H1 (cell line): ENCODE results near the gene RAET1E. TPM values are rescaled to one million over a fixed set of nuclear protein-coding genes. Genes with fewer than 3 reads are reported as not detected.

ENCODE experiments used
- CTCF ChIA-PET: fragments of 300-600 bp; sonication (Branson Sonifier 250); formaldehyde crosslinking; loops from one replicate; lab custom pipeline; 2021; ENCODE audit not compliant: partially characterized antibody; lab: Charles Lee
- POLR2A ChIA-PET: fragments of 300-600 bp; sonication (Branson Sonifier 250); formaldehyde crosslinking; loops from one replicate; lab custom pipeline; 2021; ENCODE audit warnings: inconsistent platforms; ENCODE audit not compliant: partially characterized antibody; lab: Charles Lee
- DNase-seq, 2 experiments: peaks; one replicate each; pipeline versions ENCODE4 v3.0.0 to v3.0.0-alpha.2; 2010 to 2022; ENCODE audit warnings: low spot score in 2 of 2, low read depth in 1 of 2, mixed read lengths in 1 of 2
- FAIRE-seq: peaks from 2 replicates; lab custom pipeline; 2011; peaks lifted over from hg19 to GRCh38; lab: Jason Lieb, UNC
- H2AFZ ChIP-seq: 2 replicates; pipeline ENCODE4 v1.8.1; 2012; ENCODE audit warnings: low read length, inconsistent platforms
- H2AK5ac ChIP-seq: 2 replicates; pipeline ENCODE4 v1.6.1; 2013; ENCODE audit warnings: low read depth, low read length
- H2BK120ac ChIP-seq: replicated peaks from 2 replicates; pipeline ENCODE3; 2013; ENCODE audit warnings: low read depth, low read length, inconsistent platforms
- H2BK12ac ChIP-seq: 2 replicates; pipeline ENCODE4 v1.6.1; 2013; ENCODE audit warnings: low read depth, low read length
- H2BK15ac ChIP-seq: 2 replicates; pipeline ENCODE4 v1.6.1; 2013; ENCODE audit warnings: low read length
- H2BK20ac ChIP-seq: 2 replicates; pipeline ENCODE4 v1.6.1; 2013; ENCODE audit warnings: low read length
- H2BK5ac ChIP-seq: 2 replicates; pipeline ENCODE4 v1.6.1; 2013; ENCODE audit warnings: low read depth, low read length
- H3K14ac ChIP-seq: 2 replicates; pipeline ENCODE4 v1.6.1; 2013; ENCODE audit warnings: inconsistent platforms; ENCODE audit not compliant: insufficient read length
- H3K18ac ChIP-seq: 2 replicates; pipeline ENCODE4 v1.6.1; 2013; ENCODE audit warnings: low read length; ENCODE audit errors: extremely low read depth
- H3K23ac ChIP-seq: 2 replicates; pipeline ENCODE4 v1.6.1; 2013; ENCODE audit warnings: inconsistent platforms; ENCODE audit not compliant: insufficient read length
- H3K23me2 ChIP-seq: 2 replicates; pipeline ENCODE4 v1.6.1; 2013; ENCODE audit warnings: low read depth, low read length
- H3K27ac ChIP-seq: 2 replicates; pipeline ENCODE4 v1.6.1; 2011; ENCODE audit warnings: low read depth, low read length, inconsistent platforms
- H3K27me3 ChIP-seq, 4 experiments: replicated peaks in 1 of 4; 1 replicate in 1 of 4; 2 replicates in 3 of 4; pipeline versions ENCODE4 v1.6.1 to v1.8.1; 2011 to 2013; ENCODE audit warnings: low read length in 3 of 4, mild to moderate bottlenecking in 3 of 4, inconsistent platforms in 2 of 4, mixed read lengths in 2 of 4, moderate library complexity in 1 of 4; ENCODE audit not compliant: control insufficient read depth in 3 of 4, insufficient read depth in 3 of 4; ENCODE audit errors: extremely low read depth in 1 of 4
- H3K36me3 ChIP-seq, 4 experiments: 2 replicates each; pipeline versions ENCODE4 v1.6.1 to v1.8.1; 2011 to 2013; ENCODE audit warnings: mild to moderate bottlenecking in 4 of 4, low read length in 3 of 4, moderate library complexity in 2 of 4, control low read depth in 1 of 4, inconsistent platforms in 1 of 4; ENCODE audit not compliant: insufficient read depth in 4 of 4, control insufficient read depth in 2 of 4
- H3K4ac ChIP-seq: replicated peaks from 2 replicates; pipeline ENCODE3; 2013; ENCODE audit warnings: low read length, low read depth, mixed read lengths, inconsistent platforms; ENCODE audit not compliant: insufficient read length
- H3K4me1 ChIP-seq, 4 experiments: replicated peaks in 1 of 4; 1 replicate in 1 of 4; 2 replicates in 3 of 4; pipeline versions ENCODE4 v1.6.1 to v1.8.1; 2011 to 2013; ENCODE audit warnings: low read length in 3 of 4, inconsistent platforms in 2 of 4, mixed read lengths in 1 of 4; ENCODE audit not compliant: insufficient read depth in 4 of 4, control insufficient read depth in 3 of 4
- H3K4me2 ChIP-seq, 2 experiments: 2 replicates each; pipeline versions ENCODE4 v1.6.1 to v1.8.1; 2011 to 2013; ENCODE audit warnings: low read depth in 2 of 2, low read length in 2 of 2, control low read depth in 1 of 2, inconsistent platforms in 1 of 2, mild to moderate bottlenecking in 1 of 2; ENCODE audit not compliant: insufficient read depth in 1 of 2
- H3K4me3 ChIP-seq, 4 experiments: fragments of 200-600, 300-600 bp in 1 of 4; sonication (generic), shearing (Covaris generic), sonication (Bioruptor Twin) in 1 of 4; 2 replicates each; pipeline versions ENCODE4 v1.5.1 to v1.8.1; 2011 to 2016; ENCODE audit warnings: low read length in 4 of 4, low read depth in 3 of 4, control low read depth in 2 of 4, inconsistent platforms in 2 of 4, mild to moderate bottlenecking in 2 of 4, mixed read lengths in 1 of 4, moderate library complexity in 1 of 4; ENCODE audit not compliant: insufficient read depth in 2 of 4; ENCODE audit errors: extremely low read depth in 1 of 4
- H3K56ac ChIP-seq: replicated peaks from 2 replicates; pipeline ENCODE3; 2013; ENCODE audit warnings: low read depth, mild to moderate bottlenecking, mixed read lengths, low read length, inconsistent platforms; ENCODE audit not compliant: insufficient read length
- H3K79me1 ChIP-seq: 2 replicates; pipeline ENCODE4 v1.6.1; 2013; ENCODE audit warnings: low read depth, low read length, control low read depth
- H3K79me2 ChIP-seq, 2 experiments: 2 replicates each; pipeline versions ENCODE4 v1.6.1 to v1.8.1; 2012 to 2013; ENCODE audit warnings: low read length in 2 of 2, mild to moderate bottlenecking in 2 of 2, inconsistent platforms in 1 of 2; ENCODE audit not compliant: insufficient read depth in 2 of 2, control insufficient read depth in 1 of 2
- H3K9ac ChIP-seq, 4 experiments: replicated peaks in 1 of 4; 1 replicate in 1 of 4; 2 replicates in 3 of 4; pipeline versions ENCODE4 v1.6.1 to v1.8.1; 2011 to 2013; ENCODE audit warnings: low read depth in 3 of 4, low read length in 3 of 4, control low read depth in 2 of 4, mild to moderate bottlenecking in 2 of 4, moderate library complexity in 2 of 4, inconsistent platforms in 1 of 4; ENCODE audit errors: extremely low read depth in 1 of 4
- H3K9me3 ChIP-seq, 2 experiments: 2 replicates each; pipeline versions ENCODE4 v1.6.1 to v1.8.1; 2012 to 2013; ENCODE audit warnings: mild to moderate bottlenecking in 2 of 2, moderate library complexity in 2 of 2, control low read depth in 1 of 2, inconsistent platforms in 1 of 2, low read depth in 1 of 2, low read length in 1 of 2, mixed read lengths in 1 of 2; ENCODE audit not compliant: insufficient read depth in 2 of 2
- H4K20me1 ChIP-seq, 2 experiments: replicated peaks in 1 of 2; 2 replicates each; pipeline versions ENCODE3 to v1.8.1; 2011 to 2013; ENCODE audit warnings: inconsistent platforms in 2 of 2, low read length in 2 of 2, mild to moderate bottlenecking in 1 of 2; ENCODE audit not compliant: insufficient read depth in 2 of 2, control insufficient read depth in 1 of 2
- H4K5ac ChIP-seq: 2 replicates; pipeline ENCODE4 v1.6.1; 2013; ENCODE audit warnings: low read length, low read depth, mixed read lengths, inconsistent platforms; ENCODE audit not compliant: insufficient read length
- H4K8ac ChIP-seq: 2 replicates; pipeline ENCODE4 v1.8.0; 2013; ENCODE audit warnings: mild to moderate bottlenecking, moderate library complexity, low read length, inconsistent platforms; ENCODE audit not compliant: insufficient read depth; ENCODE audit errors: extremely low read depth
- H4K91ac ChIP-seq: replicated peaks from 2 replicates; pipeline ENCODE3; 2013; ENCODE audit warnings: low read length, mixed read lengths, inconsistent platforms; ENCODE audit not compliant: insufficient read length
- ATF2 ChIP-seq: IDR thresholded peaks from 2 replicates; pipeline ENCODE4 v1.6.1; 2012; ENCODE audit warnings: low read length, inconsistent platforms
- GABPA ChIP-seq: IDR thresholded peaks from 2 replicates; pipeline ENCODE4 v1.6.1; 2011; ENCODE audit warnings: mild to moderate bottlenecking, low read length, moderate library complexity, borderline replicate concordance; ENCODE audit not compliant: insufficient read depth
- HDAC2 ChIP-seq, 2 experiments: fragments of 300-600 bp in 1 of 2; sonication (generic) in 1 of 2; IDR thresholded peaks; 2 replicates each; pipeline ENCODE4 v1.6.1; 2011 to 2012; ENCODE audit warnings: low read depth in 2 of 2, low read length in 2 of 2, mild to moderate bottlenecking in 2 of 2, moderate library complexity in 2 of 2, borderline replicate concordance in 1 of 2, inconsistent platforms in 1 of 2
- JUN ChIP-seq: IDR thresholded peaks from 2 replicates; pipeline ENCODE4 v1.6.1; 2011; ENCODE audit warnings: low read depth, mild to moderate bottlenecking, improper control_type of control experiment, low read length
- PHF8 ChIP-seq: fragments of 200-600 bp; sonication (generic); conservative IDR thresholded peaks from 2 replicates; pipeline ENCODE4 v1.7.1; 2012; ENCODE audit warnings: low read depth, mild to moderate bottlenecking, inconsistent platforms, low read length, moderate library complexity
- RFX5 ChIP-seq: IDR thresholded peaks from 2 replicates; pipeline ENCODE4 v1.6.1; 2011; ENCODE audit warnings: low read depth, low read length, improper control_type of control experiment, borderline replicate concordance
- WGBS, 2 experiments: shearing (Covaris generic) in 1 of 2; methylation state at CpG; one replicate each; pipeline versions ENCODE4 v1.1.6 to v1.1.7; 2013 to 2015; ENCODE audit warnings: low lambda C conversion rate in 2 of 2, mixed read lengths in 2 of 2, inconsistent platforms in 1 of 2, low coverage in 1 of 2, missing lambda C conversion rate in 1 of 2; ENCODE audit not compliant: insufficient replicate concordance in 2 of 2, insufficient coverage in 1 of 2, insufficient read length in 1 of 2; ENCODE audit errors: extremely low coverage in 1 of 2, missing lambda C conversion rate in 1 of 2; 5-methylcytosine and 5-hydroxymethylcytosine counted together
- polyA plus RNA-seq, 7 experiments: library from polyadenylated mRNA; depleted of rRNA in 3 of 7; stranded (reverse) in 5 of 7; unstranded in 2 of 7; fragments of >200 nt in 5 of 7; fragments of 200-250 nt in 2 of 7; gene quantifications; 1 replicate in 5 of 7; 2 replicates in 1 of 7; 4 replicates in 1 of 7; pipeline versions ENCODE4 v1.2.1 to v1.2.3, GENCODE V29; 2011 to 2013; ENCODE audit warnings: missing spikeins in 2 of 7, mixed read lengths in 2 of 7
- total RNA-seq: library from RNA; stranded (reverse); fragmentation: NEBNext Ultra II Directional; extraction: Animal tissue kit (Norgen Biotek cat#: 25700); gene quantifications from 2 replicates; pipeline ENCODE4 v1.2.1, GENCODE V29; 2021

Gene RAET1E
- total and polyA plus RNA-seq, 2 of the 8 experiments (the other 6 are each of a cell fraction or from before 2014, with no cell fraction given), result not detected

GRCh38 chr6:149899926-149900619, 2.2 kb upstream of the RAET1E start:
- no peak overlapping the region for H4K8ac ChIP-seq
- no peak for FAIRE-seq
- DNase-seq, result no peak
- H4K5ac ChIP-seq, result no peak overlapping the region
- no peak overlapping the region for H3K23ac ChIP-seq
- no peaks in the 10 kb centered on the region for H3K79me2 ChIP-seq
- H2AFZ ChIP-seq, result no peak overlapping the region
- no peak overlapping the region for H2BK20ac ChIP-seq
- no peak overlapping the region for H3K4me2 ChIP-seq
- no peaks in the 10 kb centered on the region for H3K36me3 ChIP-seq
- H3K56ac ChIP-seq, result no peak overlapping the region
- POLR2A ChIA-PET, result interaction anchor here (0.6 kb wide), 2 partner anchors 54 to 338 kb away, joined by 3 read pairs; no protein-coding TSS in a partner anchor
- no peaks in the 10 kb centered on the region for H3K79me1 ChIP-seq
- H3K18ac ChIP-seq, result no peak overlapping the region
- peaks cover 0 to 4% (median 0%) of the 10 kb centered on the region in 4 experiments; a peak in 1 of 7 replicates for H3K4me1 ChIP-seq
- 71% methylated on average over 7 of the region's 7 CpGs; no CpG with 5 or more reads in 1 of the 2 experiments for WGBS, 2 experiments
- H2BK15ac ChIP-seq, result no peak overlapping the region
- no peak overlapping the region for H3K9ac ChIP-seq
- no peak overlapping the region for H3K4ac ChIP-seq
- no peak overlapping the region for H2AK5ac ChIP-seq
- CTCF ChIA-PET, result interaction anchor here (1.1 to 3.1 kb wide), 7 partner anchors 11 to 65 kb away, joined by 3 to 13 read pairs (median 4); no protein-coding TSS in a partner anchor
- H3K27ac ChIP-seq, result no peak overlapping the region
- H2BK12ac ChIP-seq, result no peak overlapping the region
- TF ChIP-seq HDAC2 (IDR thresholded peaks at IDR 0.05; ENCODE audit: borderline replicate concordance in 1 of 2, low read depth in 2 of 2, low read length in 2 of 2) (no peak), ATF2 (no peak), RFX5 (no peak), JUN (no peak), PHF8 (no peak), GABPA (no peak)
- no peak overlapping the region for H4K91ac ChIP-seq
- no peak overlapping the region for H2BK5ac ChIP-seq
- no peaks in the 10 kb centered on the region for H3K23me2 ChIP-seq
- H3K9me3 ChIP-seq, result no peaks in the 10 kb centered on the region
- no peak overlapping the region for H3K4me3 ChIP-seq
- H3K27me3 ChIP-seq, result no peaks in the 10 kb centered on the region
- H3K14ac ChIP-seq, result no peak overlapping the region
- H2BK120ac ChIP-seq, result no peak overlapping the region
- no peaks in the 10 kb centered on the region for H4K20me1 ChIP-seq
